Activated T-cell treated with anti-CD3 and anti-CD28 coated beads, Interleukin-2, amount 50 U/mL, for 1 hour (primary cell): Measurements from ENCODE around the gene ITM2C.

Experiments used
- DNase-seq: peaks from one replicate; pipeline ENCODE4 v3.0.0-alpha.2; 2020

Gene ITM2C

GRCh38 chr2:230864605-230865306 lies at the start of gene ITM2C:
TSS of gene ITM2C (plus strand) at chr2:230864942. CDS start at chr2:230865026, 84 bp downstream.
- DNase-seq: peak; percentile 82

GRCh38 chr2:230815088-230815487 lies 49.7 kb upstream of the ITM2C start:
- no peak for DNase-seq

GRCh38 chr2:230816735-230817134 lies 48.0 kb upstream of the ITM2C start:
- DNase-seq: no peak

- DNase-seq: no peak
Observed at GRCh38 chr2:230819433-230819832, 45.3 kb upstream of the ITM2C start.

- no peak for DNase-seq
Observed at GRCh38 chr2:230821261-230821990, 43.3 kb upstream of the ITM2C start.

GRCh38 chr2:230821991-230822520 lies 42.7 kb upstream of the ITM2C start:
- DNase-seq: no peak

- DNase-seq: no peak
Observed at GRCh38 chr2:230823264-230823964, 41.3 kb upstream of the ITM2C start.

- peak; percentile 55 for DNase-seq
Observed at GRCh38 chr2:230824406-230824978, 40.2 kb upstream of the ITM2C start.

- no peak for DNase-seq
Observed at GRCh38 chr2:230825354-230825753, 39.4 kb upstream of the ITM2C start.

- DNase-seq: no peak
Observed at GRCh38 chr2:230827774-230828271, 36.9 kb upstream of the ITM2C start.

GRCh38 chr2:230828272-230828961 lies 36.3 kb upstream of the ITM2C start:
- DNase-seq: no peak

GRCh38 chr2:230829293-230829692 lies 35.4 kb upstream of the ITM2C start:
- DNase-seq: no peak

GRCh38 chr2:230829959-230830358 lies 34.8 kb upstream of the ITM2C start:
- DNase-seq: no peak

- DNase-seq: no peak
Observed at GRCh38 chr2:230830428-230830827, 34.3 kb upstream of the ITM2C start.

GRCh38 chr2:230840301-230840700 lies 24.4 kb upstream of the ITM2C start:
- DNase-seq: no peak

GRCh38 chr2:230842473-230842872 lies 22.3 kb upstream of the ITM2C start:
- DNase-seq: no peak

- DNase-seq: no peak
Observed at GRCh38 chr2:230843132-230843531, 21.6 kb upstream of the ITM2C start.

GRCh38 chr2:230846360-230846759 lies 18.4 kb upstream of the ITM2C start:
- DNase-seq: no peak

GRCh38 chr2:230847883-230848388 lies 16.8 kb upstream of the ITM2C start:
- peak; percentile 88 for DNase-seq

GRCh38 chr2:230849633-230850357 lies 14.9 kb upstream of the ITM2C start:
- DNase-seq: peak; percentile 79

- DNase-seq: no peak
Observed at GRCh38 chr2:230850358-230850658, 14.4 kb upstream of the ITM2C start.

- no peak for DNase-seq
Observed at GRCh38 chr2:230852113-230852512, 12.6 kb upstream of the ITM2C start.
